ENCODE results near the gene TMC7.

TMC7 gene

DNA sequence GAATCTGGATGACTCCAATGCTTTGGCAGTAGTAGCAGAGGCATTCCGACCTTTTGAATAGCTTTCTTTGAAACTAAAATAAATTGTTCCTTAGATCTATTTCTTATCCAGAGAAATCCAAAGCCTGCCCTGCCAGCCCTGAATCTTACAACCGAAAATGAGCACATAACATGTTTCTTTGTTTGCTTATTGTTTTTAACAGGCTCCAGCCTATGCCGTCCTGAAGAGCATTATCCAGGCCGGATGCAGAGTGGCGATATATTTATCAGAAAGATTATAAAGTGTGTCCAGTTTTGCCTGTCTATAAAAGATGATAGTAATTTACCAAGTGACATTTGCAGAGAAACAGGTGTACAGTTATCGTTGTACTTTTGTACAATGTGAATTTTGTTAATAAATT, 94.1 kb downstream of the TMC7 start:
- TF ChIP-seq, protein P1, sequence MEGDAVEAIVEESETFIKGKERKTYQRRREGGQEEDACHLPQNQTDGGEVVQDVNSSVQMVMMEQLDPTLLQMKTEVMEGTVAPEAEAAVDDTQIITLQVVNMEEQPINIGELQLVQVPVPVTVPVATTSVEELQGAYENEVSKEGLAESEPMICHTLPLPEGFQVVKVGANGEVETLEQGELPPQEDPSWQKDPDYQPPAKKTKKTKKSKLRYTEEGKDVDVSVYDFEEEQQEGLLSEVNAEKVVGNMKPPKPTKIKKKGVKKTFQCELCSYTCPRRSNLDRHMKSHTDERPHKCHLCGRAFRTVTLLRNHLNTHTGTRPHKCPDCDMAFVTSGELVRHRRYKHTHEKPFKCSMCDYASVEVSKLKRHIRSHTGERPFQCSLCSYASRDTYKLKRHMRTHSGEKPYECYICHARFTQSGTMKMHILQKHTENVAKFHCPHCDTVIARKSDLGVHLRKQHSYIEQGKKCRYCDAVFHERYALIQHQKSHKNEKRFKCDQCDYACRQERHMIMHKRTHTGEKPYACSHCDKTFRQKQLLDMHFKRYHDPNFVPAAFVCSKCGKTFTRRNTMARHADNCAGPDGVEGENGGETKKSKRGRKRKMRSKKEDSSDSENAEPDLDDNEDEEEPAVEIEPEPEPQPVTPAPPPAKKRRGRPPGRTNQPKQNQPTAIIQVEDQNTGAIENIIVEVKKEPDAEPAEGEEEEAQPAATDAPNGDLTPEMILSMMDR (IDR thresholded peaks at IDR 0.05; ENCODE audit: low read depth, low read length), result no peak
- H3K4me3 ChIP-seq (replicated peaks in 1 of 2; ENCODE audit: low read depth in 2 of 2, low read length in 2 of 2), result no peak overlapping the region
- no peak for DNase-seq (ENCODE audit: low read depth in 2 of 2)

DNA sequence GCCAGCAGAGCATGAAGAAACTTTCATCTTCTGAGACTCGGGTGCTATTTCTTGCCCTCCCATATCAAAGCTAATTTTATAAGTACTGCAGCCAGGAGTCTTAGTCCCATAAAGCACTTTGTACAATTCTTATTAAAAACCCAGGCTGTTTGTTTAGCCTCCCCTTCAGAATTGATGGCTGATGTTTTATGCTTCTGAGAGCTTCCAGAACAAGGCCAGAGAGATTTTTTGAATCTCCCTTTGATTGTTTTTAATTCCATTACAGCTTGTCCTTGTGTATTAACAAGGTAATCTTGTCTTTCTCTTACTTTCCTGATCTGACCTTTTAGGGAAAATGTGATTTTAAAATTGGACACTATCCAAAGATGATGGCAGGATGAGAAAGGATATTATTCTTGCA, 99.9 kb downstream of the TMC7 start:
- no peak for DNase-seq (ENCODE audit: low read depth in 2 of 2)
- TF ChIP-seq, protein P1 (IDR thresholded peaks at IDR 0.05; ENCODE audit: low read depth, low read length), result no peak
- no peak overlapping the region for H3K4me3 ChIP-seq (replicated peaks in 1 of 2; ENCODE audit: low read depth in 2 of 2, low read length in 2 of 2)

DNA sequence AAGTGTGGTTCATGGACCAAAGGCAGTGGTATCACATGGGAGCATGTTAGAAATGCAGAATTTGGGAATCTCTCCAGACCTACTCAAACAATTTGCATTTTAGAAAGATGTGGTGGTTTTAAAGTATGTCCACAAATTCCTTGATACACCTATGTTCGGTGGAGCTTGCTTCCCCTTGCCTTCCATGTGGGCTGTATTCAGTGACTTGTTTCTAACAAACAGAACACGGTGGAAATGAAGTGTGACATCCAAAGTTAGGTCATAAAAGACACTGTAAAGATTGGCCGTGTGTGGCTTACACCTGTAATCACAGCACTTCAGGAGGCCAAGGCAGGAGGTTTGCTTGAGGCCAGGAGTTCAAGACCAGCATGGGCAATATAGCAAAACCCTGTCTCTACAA, 100.4 kb downstream of the TMC7 start:
- no peak for DNase-seq (ENCODE audit: low read depth in 2 of 2)
- H3K4me3 ChIP-seq (replicated peaks in 1 of 2; ENCODE audit: low read depth in 2 of 2, low read length in 2 of 2), result no peak overlapping the region
- TF ChIP-seq, protein P1 (IDR thresholded peaks at IDR 0.05; ENCODE audit: low read depth, low read length), result no peak

DNA sequence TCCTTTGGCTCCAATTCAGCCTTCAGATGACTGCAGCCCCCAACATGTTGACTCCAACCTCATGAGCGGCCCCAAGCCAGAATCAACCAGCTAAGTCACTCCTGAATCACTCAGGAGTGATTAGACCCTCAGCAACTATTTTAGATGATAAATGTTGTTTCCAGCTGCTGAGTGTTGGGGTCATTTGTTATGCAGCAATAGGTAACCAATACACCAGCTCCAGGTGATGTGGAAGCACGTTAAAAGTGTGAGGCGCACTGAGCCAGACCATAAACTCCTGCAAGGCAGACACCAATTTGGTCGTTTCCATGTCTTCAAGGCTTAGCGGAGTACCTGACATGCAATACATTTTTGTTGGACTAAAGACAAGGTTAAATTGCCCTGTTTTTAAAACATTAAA, 101.1 kb downstream of the TMC7 start:
- H3K4me3 ChIP-seq (replicated peaks in 1 of 2; ENCODE audit: low read depth in 2 of 2, low read length in 2 of 2), result no peak overlapping the region
- TF ChIP-seq, protein P1 (IDR thresholded peaks at IDR 0.05; ENCODE audit: low read depth, low read length), result no peak
- DNase-seq (ENCODE audit: low read depth in 2 of 2), result no peak

DNA sequence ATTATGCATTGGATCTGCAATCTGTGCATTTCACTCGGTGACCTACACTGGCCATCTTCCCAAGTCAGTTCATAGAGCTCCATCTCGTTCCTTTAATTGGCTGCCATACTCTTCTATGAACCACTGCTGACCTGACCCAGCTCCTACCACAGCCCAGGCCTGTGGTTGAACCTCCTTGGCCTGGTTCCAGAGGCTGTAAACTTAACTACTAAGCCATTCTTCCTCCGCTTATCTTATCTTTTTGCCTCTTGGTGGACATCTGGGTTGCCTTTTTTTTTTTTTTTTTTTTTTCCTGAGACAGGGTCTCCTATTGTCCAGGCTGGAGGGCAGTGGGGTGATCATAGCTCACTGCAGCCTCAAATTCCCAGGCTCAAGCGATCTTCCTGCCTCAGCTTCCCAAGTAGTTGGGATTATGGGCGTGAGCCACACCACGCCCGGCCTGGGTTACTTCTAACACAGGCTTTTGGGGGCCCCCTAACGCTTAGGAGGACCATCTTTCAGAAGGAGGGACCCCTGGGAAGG, 102.0 kb downstream of the TMC7 start:
- H3K4me3 ChIP-seq (replicated peaks in 1 of 2; ENCODE audit: low read depth in 2 of 2, low read length in 2 of 2), result no peak overlapping the region
- peak; percentile 18 to 49 for DNase-seq (ENCODE audit: low read depth in 2 of 2)

DNA sequence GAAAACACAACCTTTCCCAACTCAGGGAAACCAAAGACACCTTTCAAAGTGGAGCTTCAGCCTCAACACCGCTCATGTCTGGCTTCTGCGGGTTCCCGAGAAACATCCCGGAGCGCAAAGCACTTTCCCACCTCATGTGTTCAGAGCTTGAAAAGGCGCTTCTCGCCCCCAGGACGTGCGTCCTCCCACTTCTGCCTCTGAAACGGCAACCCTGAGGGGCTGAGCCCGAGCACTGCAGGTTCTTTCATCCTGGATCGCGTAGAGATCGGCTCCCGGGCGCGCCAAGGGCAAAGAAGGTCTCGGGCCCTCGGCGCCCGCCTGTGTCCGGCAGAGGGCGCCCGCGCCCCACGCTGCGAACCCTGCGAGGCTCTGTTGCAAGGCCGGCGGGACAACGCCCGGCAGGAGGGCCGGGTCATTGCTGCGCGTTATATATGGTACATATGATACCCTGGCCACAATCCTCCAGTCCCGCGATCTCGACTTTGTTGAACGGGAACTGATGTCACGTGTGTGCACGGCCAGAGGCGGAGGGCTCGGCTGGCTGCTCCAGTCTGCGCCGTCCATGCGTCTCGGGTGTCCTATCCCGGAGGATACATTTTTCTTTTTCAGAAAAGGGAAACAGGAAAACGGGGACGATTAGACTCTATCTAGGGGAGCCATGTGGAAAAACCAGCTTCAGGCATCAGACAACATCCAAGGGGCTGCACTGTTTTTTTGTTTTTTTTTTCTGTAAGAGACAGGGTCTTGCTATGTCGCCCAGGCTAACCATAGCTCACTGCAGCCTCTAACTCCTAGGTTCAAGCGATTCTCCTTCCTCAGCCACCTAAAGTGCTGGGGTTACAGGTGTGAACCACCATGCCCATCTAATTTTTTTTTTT, 102.8 kb downstream of the TMC7 start:
- TF ChIP-seq, protein P1 (IDR thresholded peaks at IDR 0.05; ENCODE audit: low read depth, low read length), result peak; percentile 75
- peak overlapping the region; percentile 39 to 51 for H3K4me3 ChIP-seq (replicated peaks in 1 of 2; ENCODE audit: low read depth in 2 of 2, low read length in 2 of 2)
- peak; percentile 93 to 94 for DNase-seq (ENCODE audit: low read depth in 2 of 2)

More for the DNA sequence above, 102.0 kb downstream of the TMC7 start:
- TF ChIP-seq, protein P1 (IDR thresholded peaks at IDR 0.05; ENCODE audit: low read depth, low read length), result no peak
